Liver (tissue), 9 donors: Measurements from ENCODE around the gene FBXW7. TPM values are rescaled to one million over a fixed set of nuclear protein-coding genes. Genes with fewer than 3 reads are reported as not detected.

Experiments
- DNase-seq: peaks from one replicate; pipeline ENCODE4 v3.0.0-alpha.2; 2017; ENCODE audit warnings: low spot score
- H3K27ac ChIP-seq, 2 donors: one replicate each; pipeline ENCODE4 v1.7.0; 2013; ENCODE audit warnings: inconsistent platforms in 2 of 2, low read length in 2 of 2, control low read depth in 1 of 2, low read depth in 1 of 2, mild to moderate bottlenecking in 1 of 2
- H3K27me3 ChIP-seq, 4 donors: one replicate each; pipeline versions ENCODE4 v1.6.1 to v1.7.0; 2013; ENCODE audit warnings: low read length in 3 of 4, inconsistent platforms in 1 of 4, mild to moderate bottlenecking in 1 of 4, moderate library complexity in 1 of 4; ENCODE audit not compliant: control insufficient read depth in 4 of 4, insufficient read depth in 4 of 4
- H3K36me3 ChIP-seq, 4 donors: one replicate each; pipeline versions ENCODE4 v1.6.1 to v1.7.0; 2013; ENCODE audit warnings: low read length in 3 of 4, mild to moderate bottlenecking in 3 of 4, low read depth in 1 of 4, moderate library complexity in 1 of 4; ENCODE audit not compliant: control insufficient read depth in 4 of 4, insufficient read depth in 3 of 4
- H3K4me1 ChIP-seq, 4 donors: one replicate each; pipeline versions ENCODE4 v1.6.1 to v1.7.0; 2013; ENCODE audit warnings: low read length in 3 of 4, mild to moderate bottlenecking in 3 of 4, moderate library complexity in 1 of 4; ENCODE audit not compliant: control insufficient read depth in 4 of 4, insufficient read depth in 4 of 4
- H3K4me3 ChIP-seq, 3 donors: one replicate each; pipeline versions ENCODE4 v1.6.1 to v1.7.0; 2013; ENCODE audit warnings: low read length in 3 of 3, control low read depth in 1 of 3, low read depth in 1 of 3, mild to moderate bottlenecking in 1 of 3
- H3K9ac ChIP-seq, 2 donors: one replicate each; pipeline ENCODE4 v1.7.0; 2013; ENCODE audit warnings: low read length in 2 of 2, mild to moderate bottlenecking in 2 of 2, moderate library complexity in 2 of 2, control low read depth in 1 of 2, low read depth in 1 of 2
- H3K9me3 ChIP-seq, 4 donors: one replicate each; pipeline versions ENCODE4 v1.6.1 to v1.7.0; 2013; ENCODE audit warnings: low read length in 3 of 4; ENCODE audit not compliant: control insufficient read depth in 4 of 4
- EGR1 ChIP-seq, 2 donors: IDR thresholded peaks; 2 replicates each; pipeline ENCODE4 v1.6.1; 2016 to 2018; ENCODE audit warnings: antibody characterized with exemption in 2 of 2, low read depth in 2 of 2
- FOXA1 ChIP-seq: IDR thresholded peaks from 2 replicates; pipeline ENCODE4 v1.6.1; 2016; ENCODE audit warnings: antibody characterized with exemption
- FOXA2 ChIP-seq: IDR thresholded peaks from 2 replicates; pipeline ENCODE4 v1.6.1; 2016; ENCODE audit warnings: antibody characterized with exemption
- GABPA ChIP-seq, 2 donors: IDR thresholded peaks in 1 of 2; conservative IDR thresholded peaks in 1 of 2; 2 replicates each; pipeline ENCODE4 v1.6.1; 2016; ENCODE audit warnings: antibody characterized with exemption in 2 of 2, mild to moderate bottlenecking in 1 of 2, moderate library complexity in 1 of 2
- HNF4A ChIP-seq, 2 donors: conservative IDR thresholded peaks; 2 replicates each; pipeline ENCODE4 v1.6.1; 2016; ENCODE audit warnings: antibody characterized with exemption in 2 of 2, mild to moderate bottlenecking in 2 of 2
- HNF4G ChIP-seq: IDR thresholded peaks from 2 replicates; pipeline ENCODE4 v1.6.1; 2016; ENCODE audit warnings: antibody characterized with exemption
- JUND ChIP-seq, 2 donors: IDR thresholded peaks; 2 replicates each; pipeline ENCODE4 v1.6.1; 2016; ENCODE audit warnings: antibody characterized with exemption in 2 of 2
- NR2F2 ChIP-seq: IDR thresholded peaks from 2 replicates; pipeline ENCODE4 v1.6.1; 2016; ENCODE audit warnings: antibody characterized with exemption
- RAD21 ChIP-seq, 2 donors: IDR thresholded peaks; 2 replicates each; pipeline ENCODE4 v1.6.1; 2016; ENCODE audit warnings: antibody characterized with exemption in 2 of 2, mild to moderate bottlenecking in 2 of 2
- RXRA ChIP-seq, 2 donors: IDR thresholded peaks; 2 replicates each; pipeline ENCODE4 v1.6.1; 2017 to 2018; ENCODE audit warnings: antibody characterized with exemption in 2 of 2, mild to moderate bottlenecking in 1 of 2
- SP1 ChIP-seq: IDR thresholded peaks from 2 replicates; pipeline ENCODE4 v1.6.1; 2018; ENCODE audit warnings: antibody characterized with exemption, mild to moderate bottlenecking
- TAF1 ChIP-seq: conservative IDR thresholded peaks from 2 replicates; pipeline ENCODE4 v1.6.1; 2016; ENCODE audit warnings: antibody characterized with exemption, mild to moderate bottlenecking
- YY1 ChIP-seq: IDR thresholded peaks from 2 replicates; pipeline ENCODE4 v1.6.1; 2016; ENCODE audit warnings: antibody characterized with exemption, mild to moderate bottlenecking
- WGBS: extraction: QIAGEN DNeasy Blood & Tissue Kit; methylation state at CpG from one replicate; pipeline ENCODE4 v1.1.7; 2013; 5-methylcytosine and 5-hydroxymethylcytosine counted together
- polyA plus RNA-seq, 2 donors: library from polyadenylated mRNA; stranded (reverse) in 1 of 2; unstranded in 1 of 2; fragments of 200-250 nt in 1 of 2; fragments of >200 nt in 1 of 2; fragmentation: Nextera tagmentation in 1 of 2; extraction: Ambion mirVana in 1 of 2; gene quantifications; one replicate each; pipeline versions ENCODE4 v1.2.1 to v1.2.3, GENCODE V29; 2013 to 2015
- total RNA-seq, 2 donors: library from RNA; depleted of rRNA; stranded (reverse); fragments of >200 nt; gene quantifications; one replicate each; pipeline ENCODE4 v1.2.3, GENCODE V29; 2014
- TF ChIP-seq, protein P1 (sequence below): fragments of 150-350 bp; IDR thresholded peaks from 2 replicates; pipeline ENCODE4 v1.5.1; 2017; ENCODE audit warnings: improper control_type of control experiment, low read depth, low read length; ENCODE audit not compliant: missing input control
- TF ChIP-seq, protein P2 (sequence below): IDR thresholded peaks from 2 replicates; pipeline ENCODE4 v1.6.1; 2016; ENCODE audit warnings: antibody characterized with exemption
- TF ChIP-seq, protein P3 (sequence below): IDR thresholded peaks from 2 replicates; pipeline ENCODE4 v1.6.1; 2016; ENCODE audit warnings: antibody characterized with exemption
- TF ChIP-seq, protein P4 (sequence below): IDR thresholded peaks from 2 replicates; pipeline ENCODE4 v1.6.1; 2016; ENCODE audit warnings: antibody characterized with exemption
- TF ChIP-seq, protein P5 (sequence below): IDR thresholded peaks from 2 replicates; pipeline ENCODE4 v1.6.1; 2016; ENCODE audit warnings: antibody characterized with exemption, mild to moderate bottlenecking
- donor health status: healthy.
- donor health status: healthy.
- donor health status: healthy.
- donor health status: healthy.
- donor health status: healthy.

Gene FBXW7
- total and polyA plus RNA-seq, 4 donors, result 4.0 to 56.9 (median 16.1) TPM

DNA sequence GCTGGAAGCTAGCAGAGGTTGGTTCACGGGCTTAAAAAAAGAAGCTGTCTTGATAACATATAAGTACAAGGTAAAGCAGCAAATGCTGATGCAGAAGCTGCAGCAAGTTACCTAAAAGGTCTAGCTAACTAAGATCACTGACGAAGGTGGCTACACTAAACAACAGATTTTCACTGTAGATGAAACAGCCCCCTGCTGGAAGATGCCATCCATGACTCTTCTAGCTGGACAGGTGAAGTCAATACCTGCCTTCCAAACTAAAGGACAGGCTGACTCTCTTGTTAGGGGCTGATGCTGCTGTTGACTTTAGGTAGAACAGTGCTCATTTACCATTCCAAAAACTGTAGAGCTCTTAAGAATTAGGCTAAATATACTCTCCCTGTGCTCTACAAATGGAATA is 99.5 kb downstream of the FBXW7 start:
- Histone ChIP-seq H3K27me3 (no peaks in the 10 kb centered on the region), H3K9me3 (no peaks in the 10 kb centered on the region), H3K9ac (no peak overlapping the region), H3K4me1 (no peaks in the 10 kb centered on the region), H3K36me3 (no peaks in the 10 kb centered on the region), H3K27ac (no peak overlapping the region), H3K4me3 (no peak overlapping the region)
- DNase-seq, result no peak
- no peak for TF ChIP-seq HNF4A (conservative IDR thresholded peaks at IDR 0.05)
- TF ChIP-seq, protein P1, sequence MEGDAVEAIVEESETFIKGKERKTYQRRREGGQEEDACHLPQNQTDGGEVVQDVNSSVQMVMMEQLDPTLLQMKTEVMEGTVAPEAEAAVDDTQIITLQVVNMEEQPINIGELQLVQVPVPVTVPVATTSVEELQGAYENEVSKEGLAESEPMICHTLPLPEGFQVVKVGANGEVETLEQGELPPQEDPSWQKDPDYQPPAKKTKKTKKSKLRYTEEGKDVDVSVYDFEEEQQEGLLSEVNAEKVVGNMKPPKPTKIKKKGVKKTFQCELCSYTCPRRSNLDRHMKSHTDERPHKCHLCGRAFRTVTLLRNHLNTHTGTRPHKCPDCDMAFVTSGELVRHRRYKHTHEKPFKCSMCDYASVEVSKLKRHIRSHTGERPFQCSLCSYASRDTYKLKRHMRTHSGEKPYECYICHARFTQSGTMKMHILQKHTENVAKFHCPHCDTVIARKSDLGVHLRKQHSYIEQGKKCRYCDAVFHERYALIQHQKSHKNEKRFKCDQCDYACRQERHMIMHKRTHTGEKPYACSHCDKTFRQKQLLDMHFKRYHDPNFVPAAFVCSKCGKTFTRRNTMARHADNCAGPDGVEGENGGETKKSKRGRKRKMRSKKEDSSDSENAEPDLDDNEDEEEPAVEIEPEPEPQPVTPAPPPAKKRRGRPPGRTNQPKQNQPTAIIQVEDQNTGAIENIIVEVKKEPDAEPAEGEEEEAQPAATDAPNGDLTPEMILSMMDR, result no peak
- no peak for TF ChIP-seq RXRA (IDR thresholded peaks at IDR 0.05)
- TF ChIP-seq JUND (IDR thresholded peaks at IDR 0.05), result no peak
- no peak for TF ChIP-seq NR2F2
- no peak for TF ChIP-seq TAF1
- TF ChIP-seq, protein P2, sequence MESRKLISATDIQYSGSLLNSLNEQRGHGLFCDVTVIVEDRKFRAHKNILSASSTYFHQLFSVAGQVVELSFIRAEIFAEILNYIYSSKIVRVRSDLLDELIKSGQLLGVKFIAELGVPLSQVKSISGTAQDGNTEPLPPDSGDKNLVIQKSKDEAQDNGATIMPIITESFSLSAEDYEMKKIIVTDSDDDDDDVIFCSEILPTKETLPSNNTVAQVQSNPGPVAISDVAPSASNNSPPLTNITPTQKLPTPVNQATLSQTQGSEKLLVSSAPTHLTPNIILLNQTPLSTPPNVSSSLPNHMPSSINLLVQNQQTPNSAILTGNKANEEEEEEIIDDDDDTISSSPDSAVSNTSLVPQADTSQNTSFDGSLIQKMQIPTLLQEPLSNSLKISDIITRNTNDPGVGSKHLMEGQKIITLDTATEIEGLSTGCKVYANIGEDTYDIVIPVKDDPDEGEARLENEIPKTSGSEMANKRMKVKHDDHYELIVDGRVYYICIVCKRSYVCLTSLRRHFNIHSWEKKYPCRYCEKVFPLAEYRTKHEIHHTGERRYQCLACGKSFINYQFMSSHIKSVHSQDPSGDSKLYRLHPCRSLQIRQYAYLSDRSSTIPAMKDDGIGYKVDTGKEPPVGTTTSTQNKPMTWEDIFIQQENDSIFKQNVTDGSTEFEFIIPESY, result no peak
- TF ChIP-seq, protein P3, sequence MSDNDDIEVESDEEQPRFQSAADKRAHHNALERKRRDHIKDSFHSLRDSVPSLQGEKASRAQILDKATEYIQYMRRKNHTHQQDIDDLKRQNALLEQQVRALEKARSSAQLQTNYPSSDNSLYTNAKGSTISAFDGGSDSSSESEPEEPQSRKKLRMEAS, result no peak
- TF ChIP-seq HNF4G, result no peak
- 97% methylated on average over 2 of the region's 2 CpGs for WGBS

DNA sequence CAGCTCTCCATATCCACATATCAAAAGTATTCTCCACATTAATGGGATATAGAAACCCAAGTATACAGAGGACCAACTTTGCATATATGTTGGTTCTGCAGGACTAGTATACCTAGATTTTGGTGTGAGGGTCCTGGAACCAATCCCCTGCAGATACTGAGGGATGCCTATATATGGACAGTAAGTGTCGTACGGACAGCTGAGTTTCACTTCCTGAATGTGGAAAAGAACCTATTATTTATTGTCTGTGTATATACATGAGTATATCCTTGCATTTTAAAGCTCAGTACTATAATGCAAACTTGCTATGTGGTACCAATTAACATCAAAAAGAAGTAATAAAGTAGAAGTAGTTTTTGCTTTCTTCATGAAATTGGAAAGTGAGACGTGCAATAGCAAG is 101.9 kb downstream of the FBXW7 start:
- TF ChIP-seq GABPA (IDR thresholded peaks at IDR 0.05 in 1 of 2, conservative IDR thresholded peaks at IDR 0.05 in 1 of 2), result no peak
- TF ChIP-seq NR2F2, result no peak
- TF ChIP-seq FOXA2, result no peak
- no peak for TF ChIP-seq RAD21 (IDR thresholded peaks at IDR 0.05)
- TF ChIP-seq TAF1, result no peak
- no peak for TF ChIP-seq RXRA (IDR thresholded peaks at IDR 0.05)
- TF ChIP-seq YY1, result no peak
- TF ChIP-seq JUND (IDR thresholded peaks at IDR 0.05), result no peak
- TF ChIP-seq, protein P4, sequence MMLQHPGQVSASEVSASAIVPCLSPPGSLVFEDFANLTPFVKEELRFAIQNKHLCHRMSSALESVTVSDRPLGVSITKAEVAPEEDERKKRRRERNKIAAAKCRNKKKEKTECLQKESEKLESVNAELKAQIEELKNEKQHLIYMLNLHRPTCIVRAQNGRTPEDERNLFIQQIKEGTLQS, result no peak
- no peak for TF ChIP-seq SP1
- TF ChIP-seq, protein P3, result no peak
- TF ChIP-seq, protein P2, result no peak
- TF ChIP-seq, protein P1, result no peak
- TF ChIP-seq EGR1 (IDR thresholded peaks at IDR 0.05; ENCODE audit: low read depth in 2 of 2), result no peak
- TF ChIP-seq HNF4A (conservative IDR thresholded peaks at IDR 0.05), result no peak
- TF ChIP-seq HNF4G, result no peak
- TF ChIP-seq, protein P5, sequence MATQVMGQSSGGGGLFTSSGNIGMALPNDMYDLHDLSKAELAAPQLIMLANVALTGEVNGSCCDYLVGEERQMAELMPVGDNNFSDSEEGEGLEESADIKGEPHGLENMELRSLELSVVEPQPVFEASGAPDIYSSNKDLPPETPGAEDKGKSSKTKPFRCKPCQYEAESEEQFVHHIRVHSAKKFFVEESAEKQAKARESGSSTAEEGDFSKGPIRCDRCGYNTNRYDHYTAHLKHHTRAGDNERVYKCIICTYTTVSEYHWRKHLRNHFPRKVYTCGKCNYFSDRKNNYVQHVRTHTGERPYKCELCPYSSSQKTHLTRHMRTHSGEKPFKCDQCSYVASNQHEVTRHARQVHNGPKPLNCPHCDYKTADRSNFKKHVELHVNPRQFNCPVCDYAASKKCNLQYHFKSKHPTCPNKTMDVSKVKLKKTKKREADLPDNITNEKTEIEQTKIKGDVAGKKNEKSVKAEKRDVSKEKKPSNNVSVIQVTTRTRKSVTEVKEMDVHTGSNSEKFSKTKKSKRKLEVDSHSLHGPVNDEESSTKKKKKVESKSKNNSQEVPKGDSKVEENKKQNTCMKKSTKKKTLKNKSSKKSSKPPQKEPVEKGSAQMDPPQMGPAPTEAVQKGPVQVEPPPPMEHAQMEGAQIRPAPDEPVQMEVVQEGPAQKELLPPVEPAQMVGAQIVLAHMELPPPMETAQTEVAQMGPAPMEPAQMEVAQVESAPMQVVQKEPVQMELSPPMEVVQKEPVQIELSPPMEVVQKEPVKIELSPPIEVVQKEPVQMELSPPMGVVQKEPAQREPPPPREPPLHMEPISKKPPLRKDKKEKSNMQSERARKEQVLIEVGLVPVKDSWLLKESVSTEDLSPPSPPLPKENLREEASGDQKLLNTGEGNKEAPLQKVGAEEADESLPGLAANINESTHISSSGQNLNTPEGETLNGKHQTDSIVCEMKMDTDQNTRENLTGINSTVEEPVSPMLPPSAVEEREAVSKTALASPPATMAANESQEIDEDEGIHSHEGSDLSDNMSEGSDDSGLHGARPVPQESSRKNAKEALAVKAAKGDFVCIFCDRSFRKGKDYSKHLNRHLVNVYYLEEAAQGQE, result no peak
- TF ChIP-seq FOXA1, result no peak
- 93% methylated on average over 3 of the region's 3 CpGs for WGBS

More for the DNA sequence above, 101.9 kb downstream of the FBXW7 start:
- no peaks in the 10 kb centered on the region for H3K9me3 ChIP-seq
- H3K4me1 ChIP-seq, result no peaks in the 10 kb centered on the region
- H3K36me3 ChIP-seq, result no peaks in the 10 kb centered on the region
- DNase-seq, result no peak
- no peak overlapping the region for H3K9ac ChIP-seq
- H3K27me3 ChIP-seq, result no peaks in the 10 kb centered on the region
- H3K27ac ChIP-seq, result no peak overlapping the region
- H3K4me3 ChIP-seq, result no peak overlapping the region
